ENCODE data around the gene FOXP3. TPM values are rescaled to one million over a fixed set of nuclear protein-coding genes. Genes with fewer than 3 reads are reported as not detected.

The FOXP3 gene
- total RNA-seq, 1 donor from 2014 or later: not detected

DNA sequence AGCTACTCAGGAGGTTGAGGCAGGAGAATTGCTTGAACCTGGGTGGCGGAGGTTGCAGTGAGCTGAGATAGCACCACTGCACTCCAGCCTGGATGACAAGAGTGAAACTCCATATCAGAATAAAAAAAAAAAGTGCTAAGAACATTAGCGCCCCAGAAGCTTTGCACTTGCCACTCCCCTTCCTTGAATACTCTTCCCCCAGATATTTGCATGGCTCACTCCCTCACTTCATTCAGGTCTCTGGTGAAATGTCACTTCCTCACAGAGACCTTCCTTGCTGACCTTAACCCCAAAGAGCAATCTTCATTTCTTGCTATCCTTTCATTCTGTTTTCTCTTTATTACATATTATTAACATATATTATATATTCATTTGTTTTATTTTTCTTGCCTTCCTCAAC is 42.6 kb downstream of the FOXP3 start:
- no peak for DNase-seq (ENCODE audit: low spot score)

DNA sequence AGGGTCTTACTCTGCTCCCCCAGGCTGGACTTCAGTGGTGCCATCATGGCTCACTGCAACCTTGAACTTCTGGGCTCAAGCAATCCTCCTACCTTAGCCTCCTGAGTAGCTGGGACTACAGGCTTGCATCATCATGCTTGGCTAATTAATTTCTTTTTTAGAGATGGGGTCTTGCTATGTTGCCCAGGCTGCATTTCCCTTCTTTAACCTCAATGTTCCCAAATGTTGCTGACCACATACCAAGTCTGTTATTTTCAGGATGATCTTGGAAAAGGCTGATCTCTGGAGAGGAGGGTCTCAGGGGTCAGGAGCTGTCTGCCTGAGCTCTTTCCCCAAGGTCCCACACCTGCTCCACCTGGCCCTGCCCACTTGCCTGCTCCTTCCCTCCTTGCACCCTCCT is 44.4 kb downstream of the FOXP3 start:
- DNase-seq (ENCODE audit: low spot score): no peak

DNA sequence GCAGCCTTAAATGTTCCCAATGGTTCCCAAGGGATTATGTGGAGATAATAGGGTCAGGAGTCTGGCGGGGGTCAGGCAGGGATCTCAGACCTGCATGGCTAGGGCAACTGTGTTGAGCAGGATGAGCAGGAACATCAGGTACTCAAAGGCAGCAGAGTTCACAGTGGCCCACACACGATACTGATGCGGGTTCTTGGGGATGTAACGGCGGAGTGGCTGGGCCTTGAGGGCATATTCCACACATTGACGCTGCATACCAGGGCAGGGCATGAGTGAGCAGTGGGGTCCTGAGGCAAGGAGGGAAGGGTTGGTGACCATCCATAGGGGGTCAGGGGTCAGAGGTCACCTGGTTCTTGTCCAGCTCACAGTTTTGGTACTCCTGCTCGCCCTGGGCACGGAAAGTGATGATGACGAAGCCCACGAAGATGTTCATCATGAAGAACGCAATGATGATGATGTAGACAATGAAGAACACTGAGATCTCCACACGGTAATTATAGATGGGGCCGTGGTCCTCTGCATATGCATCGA is 49.4 kb downstream of the FOXP3 start:
- no peak for DNase-seq (ENCODE audit: low spot score)

DNA sequence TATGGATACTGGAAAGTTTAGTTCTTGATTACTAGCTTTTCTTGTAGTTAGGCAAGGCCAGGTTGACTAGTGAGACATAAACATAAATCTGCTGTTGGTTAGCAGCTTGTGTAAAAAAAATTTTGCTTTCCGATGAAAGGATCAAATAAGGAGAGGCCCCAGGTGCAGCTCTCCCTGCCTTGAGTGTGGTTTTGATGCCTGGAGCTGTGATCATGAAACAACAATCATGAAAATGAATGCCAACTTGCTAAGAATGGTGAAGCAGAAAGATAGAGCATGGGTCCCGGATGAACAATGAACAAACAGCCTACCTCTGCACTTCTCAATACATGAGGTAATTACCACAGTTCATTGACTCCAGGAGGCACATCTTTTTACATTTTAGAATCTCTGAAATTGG is 50.1 kb downstream of the FOXP3 start:
- DNase-seq (ENCODE audit: low spot score): no peak

DNA sequence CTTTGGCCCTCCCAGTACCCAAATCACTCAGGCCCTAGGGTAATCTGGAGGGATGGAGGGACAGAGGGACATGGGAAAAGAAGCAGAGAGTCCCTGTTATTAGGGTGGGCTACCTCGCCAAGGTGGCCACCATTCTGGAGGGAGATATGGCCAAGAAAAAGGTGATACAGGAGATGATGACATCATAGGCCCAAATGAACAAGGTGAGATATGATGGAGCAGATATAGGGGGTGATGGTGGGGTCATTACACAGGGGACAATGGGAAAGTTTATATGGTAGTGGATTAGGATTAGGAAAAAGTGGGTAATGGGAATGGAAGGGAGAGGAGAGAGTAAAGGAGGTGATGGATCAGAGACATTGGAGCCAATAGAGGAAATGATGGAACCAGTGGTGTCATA is 51.6 kb downstream of the FOXP3 start:
- no peak for DNase-seq (ENCODE audit: low spot score)

DNA sequence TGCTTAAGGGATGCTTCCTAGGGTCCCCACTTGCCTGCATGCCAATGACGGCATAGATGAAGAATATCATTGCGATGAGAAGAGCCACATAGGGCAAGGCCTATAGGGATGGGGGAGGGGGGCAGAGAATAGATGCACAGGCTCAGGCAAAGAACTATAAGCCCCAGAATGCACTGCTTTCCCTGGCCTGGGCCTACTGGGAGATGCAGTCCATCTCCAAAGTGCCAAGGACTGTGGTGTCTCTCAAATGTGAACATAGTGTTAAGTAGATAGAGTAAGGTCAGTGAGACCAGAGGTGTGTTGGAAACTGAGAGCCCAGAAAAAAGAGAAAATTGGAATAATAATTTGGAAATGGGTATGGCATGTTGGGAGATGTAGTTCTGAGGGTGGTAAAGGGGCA is 52.3 kb downstream of the FOXP3 start:
- no peak for DNase-seq (ENCODE audit: low spot score)

DNA sequence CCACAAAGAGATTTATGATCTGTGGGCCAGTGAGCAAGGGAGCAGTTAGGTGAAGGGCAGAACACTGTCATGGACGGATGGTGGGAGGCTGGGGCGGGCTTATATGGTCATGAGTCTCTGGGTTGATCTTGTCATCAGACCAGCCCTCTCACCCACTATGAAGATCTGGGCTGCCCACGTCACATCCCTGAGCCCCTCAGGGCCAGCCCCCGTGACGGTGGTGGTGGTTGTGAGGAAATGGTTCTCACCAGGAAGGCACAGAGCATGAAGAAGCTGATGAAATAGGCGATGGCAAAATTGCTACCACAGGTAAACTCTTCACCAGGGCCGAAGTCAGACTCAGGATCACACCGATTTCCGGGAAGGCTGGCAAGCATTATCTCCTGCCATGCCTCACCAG is 53.4 kb downstream of the FOXP3 start:
- DNase-seq (ENCODE audit: low spot score): no peak

DNA sequence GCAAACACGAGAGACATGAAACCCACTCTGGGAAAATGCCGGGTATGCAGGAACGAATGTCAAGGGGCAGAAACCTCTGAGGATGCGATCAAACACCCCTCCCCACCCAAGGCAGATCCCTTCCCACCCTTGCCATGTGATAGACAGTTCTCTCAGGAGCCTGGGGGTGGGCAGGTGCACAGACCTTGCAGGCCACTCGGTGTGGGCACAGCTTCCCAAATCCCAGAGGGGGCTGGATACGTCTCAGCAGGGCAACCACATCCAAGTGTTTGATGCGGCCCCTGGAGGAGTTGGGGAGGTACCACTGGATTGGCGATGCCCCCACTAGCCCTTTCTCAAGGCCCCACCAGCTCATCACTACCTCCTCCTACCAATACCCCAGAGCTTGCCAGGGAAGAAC is 54.1 kb downstream of the FOXP3 start:
- DNase-seq (ENCODE audit: low spot score): no peak

DNA sequence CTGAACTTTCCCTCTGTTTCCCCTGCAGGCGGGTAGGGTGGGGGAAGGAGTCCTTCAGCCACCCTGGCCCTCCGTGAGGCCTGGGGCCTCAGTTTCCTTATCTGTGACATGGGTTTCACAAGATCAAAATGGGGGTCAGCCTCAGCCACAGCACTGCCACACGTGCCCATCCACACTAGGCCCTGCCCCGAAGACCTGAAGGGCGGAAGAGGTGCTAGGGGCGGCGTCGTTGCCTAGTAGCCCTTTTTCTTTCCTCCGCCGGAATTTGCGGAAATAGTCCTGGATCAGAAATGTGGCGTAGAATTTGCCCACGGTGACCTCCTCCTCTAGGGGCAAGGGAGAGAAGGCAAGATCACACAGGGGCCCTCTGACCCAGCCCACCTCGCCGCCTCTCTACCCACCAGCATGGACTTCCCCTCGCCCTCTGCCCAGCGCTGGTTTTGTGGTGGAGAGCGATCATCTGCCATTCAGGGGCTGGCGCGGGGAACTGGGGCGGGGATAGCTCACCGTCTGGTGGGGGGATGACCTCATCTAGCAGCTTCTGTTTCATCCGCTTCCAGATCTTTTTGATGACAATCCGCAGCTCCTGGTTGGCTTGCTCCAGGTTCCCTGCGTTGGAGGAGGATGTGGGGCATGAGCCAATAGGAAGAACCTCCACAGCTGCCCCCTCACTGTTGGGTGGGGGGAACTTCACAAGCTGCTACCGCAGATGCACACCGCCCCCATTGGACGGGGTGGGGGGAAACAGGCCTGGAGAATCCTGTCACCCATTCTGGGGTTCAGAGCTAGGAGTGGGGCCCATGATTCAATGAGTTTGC is 54.9 kb downstream of the FOXP3 start:
- DNase-seq (ENCODE audit: low spot score): no peak

DNA sequence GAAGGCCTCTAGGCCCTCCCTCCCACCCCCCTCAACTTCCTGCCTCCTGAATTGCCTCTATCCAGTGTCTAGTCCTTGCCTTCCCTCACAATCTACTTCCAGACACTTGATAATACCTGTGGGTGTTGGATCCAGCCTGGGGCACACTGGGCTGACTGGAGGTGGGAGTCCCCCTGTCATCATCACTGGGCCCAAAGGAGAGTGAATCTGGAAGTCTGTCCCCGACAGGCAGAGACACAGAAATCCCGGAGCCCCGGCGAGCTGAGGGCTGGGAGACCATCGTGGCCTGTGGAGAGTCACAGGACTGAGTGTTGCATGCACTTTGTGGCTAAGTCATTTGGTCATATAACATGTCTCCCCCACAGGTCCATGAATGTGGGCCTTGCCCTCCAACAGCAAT is 56.1 kb downstream of the FOXP3 start:
- no peak for DNase-seq (ENCODE audit: low spot score)

DNA sequence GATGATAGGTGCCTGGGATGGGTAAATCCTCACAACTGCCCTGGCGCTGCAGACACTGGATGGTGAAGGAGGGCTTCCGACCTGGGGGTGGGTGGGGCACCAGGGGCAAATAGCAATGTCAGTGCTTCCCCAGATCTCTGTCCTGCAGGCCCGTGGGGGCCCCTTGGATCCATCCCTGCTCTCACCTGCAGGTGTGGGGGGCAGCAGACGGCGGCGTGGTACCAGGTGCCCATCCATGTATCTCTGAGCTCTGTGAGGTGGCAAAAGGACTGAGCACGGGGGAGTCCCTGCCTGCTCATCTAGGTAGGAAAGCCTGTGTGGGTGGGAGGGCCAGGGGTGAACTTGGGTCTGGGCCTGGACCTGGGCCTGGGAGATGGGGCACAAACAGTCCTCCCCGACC is 58.0 kb downstream of the FOXP3 start:
- no peak for DNase-seq (ENCODE audit: low spot score)

DNA sequence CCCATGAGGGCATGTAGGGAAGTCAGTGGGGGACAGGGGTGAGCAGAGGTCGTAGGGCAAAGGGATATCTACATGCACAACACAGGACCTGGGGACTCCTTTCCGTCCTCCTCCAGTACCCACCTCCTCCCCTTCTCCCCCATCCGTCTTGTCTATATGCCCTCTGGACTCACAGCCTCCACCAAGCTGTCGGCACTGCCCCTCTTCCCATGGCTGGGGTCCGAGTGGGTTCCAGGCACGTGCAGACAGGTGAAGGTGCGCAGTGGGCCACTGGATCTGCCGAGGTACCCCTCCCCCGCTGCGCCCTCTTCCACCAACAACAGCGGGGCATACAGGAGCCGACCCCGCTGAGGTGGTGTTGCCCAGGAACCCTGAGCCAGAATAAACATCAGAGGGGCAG is 59.1 kb downstream of the FOXP3 start:
- DNase-seq (ENCODE audit: low spot score): no peak

DNA sequence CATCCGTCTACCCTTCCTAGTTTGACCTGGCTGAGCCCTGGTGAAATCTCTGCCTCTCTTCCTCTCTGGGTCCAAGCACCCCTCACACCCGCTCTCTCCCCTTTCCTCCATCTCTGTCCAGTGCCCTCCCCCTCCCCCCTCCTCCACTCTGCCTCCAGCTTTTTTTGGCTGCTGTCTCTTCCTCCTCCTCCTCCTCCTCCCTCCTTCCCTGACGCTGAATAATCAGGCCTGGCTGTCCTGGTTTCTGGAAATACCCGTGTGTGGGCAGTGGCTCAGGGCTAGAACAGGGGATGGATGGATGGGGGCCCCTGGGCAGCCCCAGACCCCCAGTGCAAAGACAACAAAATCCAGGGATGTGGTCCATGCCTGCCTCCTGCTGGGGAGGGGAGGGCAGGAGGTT is 59.8 kb downstream of the FOXP3 start:
- DNase-seq (ENCODE audit: low spot score): no peak

DNA sequence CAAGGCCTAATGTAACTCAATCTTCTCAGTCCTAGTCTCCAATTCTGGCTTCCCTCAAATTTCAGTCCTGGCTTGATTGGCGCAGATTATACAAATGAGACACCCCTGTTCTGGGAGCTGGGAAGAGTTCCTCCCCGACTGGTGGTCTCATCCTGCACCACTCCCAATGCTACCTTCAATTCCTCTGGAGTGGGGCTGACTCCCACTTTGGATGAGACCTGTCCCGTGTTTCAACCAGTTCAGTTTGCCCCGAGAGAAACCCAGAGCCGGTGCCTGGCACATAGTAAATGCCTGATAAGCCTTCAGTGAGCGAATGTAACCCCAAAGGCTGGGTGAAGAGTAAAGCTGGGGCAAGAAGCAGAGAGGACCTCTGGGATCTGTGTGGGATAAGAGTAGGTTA is 60.5 kb downstream of the FOXP3 start:
- DNase-seq (ENCODE audit: low spot score): no peak

DNA sequence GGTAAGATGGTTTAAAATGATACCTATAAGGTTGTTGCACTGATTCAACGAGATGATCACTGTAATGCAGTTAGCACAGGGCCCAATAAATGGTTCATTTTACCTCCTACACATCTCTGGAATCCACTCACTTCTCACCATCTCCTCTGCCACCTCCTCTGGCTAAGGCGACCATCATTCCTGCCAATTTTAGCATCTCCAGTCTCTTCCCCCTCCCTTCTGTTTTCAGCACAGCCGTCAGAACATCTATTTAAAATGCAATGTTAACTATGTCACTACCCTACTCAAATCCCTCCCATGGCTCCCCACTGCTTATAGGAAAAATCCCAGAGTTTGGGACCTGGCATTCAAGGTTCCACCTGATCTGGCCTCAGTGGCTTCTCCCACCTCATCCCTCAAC is 61.0 kb downstream of the FOXP3 start:
- DNase-seq (ENCODE audit: low spot score): no peak

DNA sequence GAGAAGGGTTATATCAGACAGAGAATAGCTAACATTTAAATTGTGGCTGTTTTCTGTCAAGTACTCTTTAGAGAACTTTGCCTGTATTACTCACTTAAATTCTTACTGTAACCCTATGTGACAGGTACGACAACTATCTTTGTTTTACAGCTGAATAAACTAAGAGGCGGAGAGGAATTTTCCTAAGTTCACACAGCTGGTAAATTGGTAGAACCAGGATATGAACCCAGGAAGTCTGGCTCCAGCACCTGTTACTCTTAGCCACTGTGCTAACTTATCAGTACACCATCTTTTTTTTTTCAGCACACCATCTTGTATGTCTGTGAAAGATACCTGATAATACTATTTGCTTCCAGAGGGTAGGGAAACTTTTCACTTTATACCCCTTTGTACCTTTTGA is 62.5 kb downstream of the FOXP3 start:
- DNase-seq (ENCODE audit: low spot score): no peak

Other genes starting within 250 kb of the FOXP3 start
- gene TFE3, start 221.4 kb downstream of the FOXP3 start, total RNA-seq: 103 TPM
- 4.0 TPM for gene CCDC120, start 205.7 kb downstream of the FOXP3 start, total RNA-seq
- 20.7 TPM for gene PRAF2, start 190.7 kb downstream of the FOXP3 start, total RNA-seq
- gene WDR45, start 184.8 kb downstream of the FOXP3 start, total RNA-seq: 73.4 TPM
- gene GPKOW, start 141.0 kb downstream of the FOXP3 start, total RNA-seq: 18.2 TPM
- gene MAGIX, start 102.0 kb downstream of the FOXP3 start, total RNA-seq: 1.6 TPM
- 74.3 TPM for gene PLP2, start 92.8 kb downstream of the FOXP3 start, total RNA-seq
- gene PRICKLE3, start 78.3 kb downstream of the FOXP3 start, total RNA-seq: 12.5 TPM
- 1.00 TPM for gene SYP, start 64.5 kb downstream of the FOXP3 start, total RNA-seq
- not detected for gene CACNA1F, start 31.4 kb downstream of the FOXP3 start, total RNA-seq
- gene CCDC22, start 29.2 kb downstream of the FOXP3 start, total RNA-seq: 12.3 TPM
- 2.2 TPM for gene PPP1R3F, start 5.1 kb upstream of the FOXP3 start, total RNA-seq
- gene GAGE10, start 38.9 kb upstream of the FOXP3 start, total RNA-seq: not detected
- not detected for gene GAGE12J, start 57.3 kb upstream of the FOXP3 start, total RNA-seq
- not detected for gene GAGE13, start 66.9 kb upstream of the FOXP3 start, total RNA-seq